Transverse colon (tissue), 3 donors: ENCODE data around the gene HOXC9.

ENCODE experiments used
- CTCF ChIP-seq, 5 experiments: fragments of 200-600 bp in 3 of 5; fragments of 450-650 bp in 2 of 5; sonication (generic) in 3 of 5; IDR thresholded peaks; 1 replicate in 2 of 5; 2 replicates in 3 of 5; pipeline ENCODE4 v1.5.1; 2016 to 2017; ENCODE audit warnings: antibody characterized with exemption in 5 of 5, inconsistent platforms in 3 of 5, mild to moderate bottlenecking in 2 of 5, moderate library complexity in 1 of 5
- POLR2A ChIP-seq: fragments of 450-650 bp; IDR thresholded peaks from one replicate; pipeline ENCODE4 v1.6.1; 2016; ENCODE audit warnings: antibody characterized with exemption, mild to moderate bottlenecking, moderate library complexity

GRCh38 chr12:54034785-54035310, 34.9 kb downstream of the HOXC9 start:
- no peak for TF ChIP-seq CTCF (IDR thresholded peaks at IDR 0.05)
- TF ChIP-seq POLR2A: no peak
